H1 (cell line): ENCODE results near the gene CHAT. TPM values are rescaled to one million over a fixed set of nuclear protein-coding genes. Genes with fewer than 3 reads are reported as not detected.

ENCODE experiments used
- CTCF ChIA-PET: fragments of 300-600 bp; sonication (Branson Sonifier 250); formaldehyde crosslinking; loops from one replicate; lab custom pipeline; 2021; ENCODE audit not compliant: partially characterized antibody; lab: Charles Lee
- POLR2A ChIA-PET: fragments of 300-600 bp; sonication (Branson Sonifier 250); formaldehyde crosslinking; loops from one replicate; lab custom pipeline; 2021; ENCODE audit warnings: inconsistent platforms; ENCODE audit not compliant: partially characterized antibody; lab: Charles Lee
- DNase-seq, 2 experiments: peaks; one replicate each; pipeline versions ENCODE4 v3.0.0 to v3.0.0-alpha.2; 2010 to 2022; ENCODE audit warnings: low spot score in 2 of 2, low read depth in 1 of 2, mixed read lengths in 1 of 2
- FAIRE-seq: peaks from 2 replicates; lab custom pipeline; 2011; peaks lifted over from hg19 to GRCh38; lab: Jason Lieb, UNC
- H2AFZ ChIP-seq: 2 replicates; pipeline ENCODE4 v1.8.1; 2012; ENCODE audit warnings: low read length, inconsistent platforms
- H2AK5ac ChIP-seq: 2 replicates; pipeline ENCODE4 v1.6.1; 2013; ENCODE audit warnings: low read depth, low read length
- H2BK120ac ChIP-seq: replicated peaks from 2 replicates; pipeline ENCODE3; 2013; ENCODE audit warnings: low read depth, low read length, inconsistent platforms
- H2BK12ac ChIP-seq: 2 replicates; pipeline ENCODE4 v1.6.1; 2013; ENCODE audit warnings: low read depth, low read length
- H2BK15ac ChIP-seq: 2 replicates; pipeline ENCODE4 v1.6.1; 2013; ENCODE audit warnings: low read length
- H2BK20ac ChIP-seq: 2 replicates; pipeline ENCODE4 v1.6.1; 2013; ENCODE audit warnings: low read length
- H2BK5ac ChIP-seq: 2 replicates; pipeline ENCODE4 v1.6.1; 2013; ENCODE audit warnings: low read depth, low read length
- H3K14ac ChIP-seq: 2 replicates; pipeline ENCODE4 v1.6.1; 2013; ENCODE audit warnings: inconsistent platforms; ENCODE audit not compliant: insufficient read length
- H3K18ac ChIP-seq: 2 replicates; pipeline ENCODE4 v1.6.1; 2013; ENCODE audit warnings: low read length; ENCODE audit errors: extremely low read depth
- H3K23ac ChIP-seq: 2 replicates; pipeline ENCODE4 v1.6.1; 2013; ENCODE audit warnings: inconsistent platforms; ENCODE audit not compliant: insufficient read length
- H3K23me2 ChIP-seq: 2 replicates; pipeline ENCODE4 v1.6.1; 2013; ENCODE audit warnings: low read depth, low read length
- H3K27ac ChIP-seq: 2 replicates; pipeline ENCODE4 v1.6.1; 2011; ENCODE audit warnings: low read depth, low read length, inconsistent platforms
- H3K27me3 ChIP-seq, 4 experiments: replicated peaks in 1 of 4; 1 replicate in 1 of 4; 2 replicates in 3 of 4; pipeline versions ENCODE4 v1.6.1 to v1.8.1; 2011 to 2013; ENCODE audit warnings: low read length in 3 of 4, mild to moderate bottlenecking in 3 of 4, inconsistent platforms in 2 of 4, mixed read lengths in 2 of 4, moderate library complexity in 1 of 4; ENCODE audit not compliant: control insufficient read depth in 3 of 4, insufficient read depth in 3 of 4; ENCODE audit errors: extremely low read depth in 1 of 4
- H3K36me3 ChIP-seq, 4 experiments: 2 replicates each; pipeline versions ENCODE4 v1.6.1 to v1.8.1; 2011 to 2013; ENCODE audit warnings: mild to moderate bottlenecking in 4 of 4, low read length in 3 of 4, moderate library complexity in 2 of 4, control low read depth in 1 of 4, inconsistent platforms in 1 of 4; ENCODE audit not compliant: insufficient read depth in 4 of 4, control insufficient read depth in 2 of 4
- H3K4ac ChIP-seq: replicated peaks from 2 replicates; pipeline ENCODE3; 2013; ENCODE audit warnings: low read length, low read depth, mixed read lengths, inconsistent platforms; ENCODE audit not compliant: insufficient read length
- H3K4me1 ChIP-seq, 4 experiments: replicated peaks in 1 of 4; 1 replicate in 1 of 4; 2 replicates in 3 of 4; pipeline versions ENCODE4 v1.6.1 to v1.8.1; 2011 to 2013; ENCODE audit warnings: low read length in 3 of 4, inconsistent platforms in 2 of 4, mixed read lengths in 1 of 4; ENCODE audit not compliant: insufficient read depth in 4 of 4, control insufficient read depth in 3 of 4
- H3K4me2 ChIP-seq, 2 experiments: 2 replicates each; pipeline versions ENCODE4 v1.6.1 to v1.8.1; 2011 to 2013; ENCODE audit warnings: low read depth in 2 of 2, low read length in 2 of 2, control low read depth in 1 of 2, inconsistent platforms in 1 of 2, mild to moderate bottlenecking in 1 of 2; ENCODE audit not compliant: insufficient read depth in 1 of 2
- H3K4me3 ChIP-seq, 4 experiments: fragments of 200-600, 300-600 bp in 1 of 4; sonication (generic), shearing (Covaris generic), sonication (Bioruptor Twin) in 1 of 4; 2 replicates each; pipeline versions ENCODE4 v1.5.1 to v1.8.1; 2011 to 2016; ENCODE audit warnings: low read length in 4 of 4, low read depth in 3 of 4, control low read depth in 2 of 4, inconsistent platforms in 2 of 4, mild to moderate bottlenecking in 2 of 4, mixed read lengths in 1 of 4, moderate library complexity in 1 of 4; ENCODE audit not compliant: insufficient read depth in 2 of 4; ENCODE audit errors: extremely low read depth in 1 of 4
- H3K56ac ChIP-seq: replicated peaks from 2 replicates; pipeline ENCODE3; 2013; ENCODE audit warnings: low read depth, mild to moderate bottlenecking, mixed read lengths, low read length, inconsistent platforms; ENCODE audit not compliant: insufficient read length
- H3K79me1 ChIP-seq: 2 replicates; pipeline ENCODE4 v1.6.1; 2013; ENCODE audit warnings: low read depth, low read length, control low read depth
- H3K79me2 ChIP-seq, 2 experiments: 2 replicates each; pipeline versions ENCODE4 v1.6.1 to v1.8.1; 2012 to 2013; ENCODE audit warnings: low read length in 2 of 2, mild to moderate bottlenecking in 2 of 2, inconsistent platforms in 1 of 2; ENCODE audit not compliant: insufficient read depth in 2 of 2, control insufficient read depth in 1 of 2
- H3K9ac ChIP-seq, 4 experiments: replicated peaks in 1 of 4; 1 replicate in 1 of 4; 2 replicates in 3 of 4; pipeline versions ENCODE4 v1.6.1 to v1.8.1; 2011 to 2013; ENCODE audit warnings: low read depth in 3 of 4, low read length in 3 of 4, control low read depth in 2 of 4, mild to moderate bottlenecking in 2 of 4, moderate library complexity in 2 of 4, inconsistent platforms in 1 of 4; ENCODE audit errors: extremely low read depth in 1 of 4
- H3K9me3 ChIP-seq, 2 experiments: 2 replicates each; pipeline versions ENCODE4 v1.6.1 to v1.8.1; 2012 to 2013; ENCODE audit warnings: mild to moderate bottlenecking in 2 of 2, moderate library complexity in 2 of 2, control low read depth in 1 of 2, inconsistent platforms in 1 of 2, low read depth in 1 of 2, low read length in 1 of 2, mixed read lengths in 1 of 2; ENCODE audit not compliant: insufficient read depth in 2 of 2
- H4K20me1 ChIP-seq, 2 experiments: replicated peaks in 1 of 2; 2 replicates each; pipeline versions ENCODE3 to v1.8.1; 2011 to 2013; ENCODE audit warnings: inconsistent platforms in 2 of 2, low read length in 2 of 2, mild to moderate bottlenecking in 1 of 2; ENCODE audit not compliant: insufficient read depth in 2 of 2, control insufficient read depth in 1 of 2
- H4K5ac ChIP-seq: 2 replicates; pipeline ENCODE4 v1.6.1; 2013; ENCODE audit warnings: low read length, low read depth, mixed read lengths, inconsistent platforms; ENCODE audit not compliant: insufficient read length
- H4K8ac ChIP-seq: 2 replicates; pipeline ENCODE4 v1.8.0; 2013; ENCODE audit warnings: mild to moderate bottlenecking, moderate library complexity, low read length, inconsistent platforms; ENCODE audit not compliant: insufficient read depth; ENCODE audit errors: extremely low read depth
- H4K91ac ChIP-seq: replicated peaks from 2 replicates; pipeline ENCODE3; 2013; ENCODE audit warnings: low read length, mixed read lengths, inconsistent platforms; ENCODE audit not compliant: insufficient read length
- CHD1 ChIP-seq: IDR thresholded peaks from 2 replicates; pipeline ENCODE4 v1.6.1; 2012; ENCODE audit warnings: low read depth, low read length, improper control_type of control experiment
- CTCF ChIP-seq, 3 experiments: IDR thresholded peaks; 1 replicate in 2 of 3; 2 replicates in 1 of 3; pipeline versions ENCODE4 v1.5.1 to v1.6.1; 2011; ENCODE audit warnings: low read length in 3 of 3, mild to moderate bottlenecking in 3 of 3, inconsistent platforms in 2 of 3, low read depth in 1 of 3, moderate library complexity in 1 of 3; ENCODE audit not compliant: insufficient read depth in 1 of 3; ENCODE audit errors: control extremely low read depth in 1 of 3
- RAD21 ChIP-seq, 2 experiments: IDR thresholded peaks in 1 of 2; conservative IDR thresholded peaks in 1 of 2; 2 replicates each; pipeline ENCODE4 v1.6.1; 2011; ENCODE audit warnings: low read depth in 2 of 2, low read length in 2 of 2, improper control_type of control experiment in 1 of 2, inconsistent platforms in 1 of 2, mild to moderate bottlenecking in 1 of 2, moderate library complexity in 1 of 2
- TAF7 ChIP-seq: optimal IDR thresholded peaks from 2 replicates; pipeline ENCODE3; 2011; ENCODE audit warnings: low read depth, mild to moderate bottlenecking, inconsistent platforms, low read length, moderate library complexity, borderline replicate concordance
- TCF12 ChIP-seq: IDR thresholded peaks from 2 replicates; pipeline ENCODE4 v1.6.1; 2011; ENCODE audit warnings: low read depth, mild to moderate bottlenecking, low read length
- WGBS, 2 experiments: shearing (Covaris generic) in 1 of 2; methylation state at CpG; one replicate each; pipeline versions ENCODE4 v1.1.6 to v1.1.7; 2013 to 2015; ENCODE audit warnings: low lambda C conversion rate in 2 of 2, mixed read lengths in 2 of 2, inconsistent platforms in 1 of 2, low coverage in 1 of 2, missing lambda C conversion rate in 1 of 2; ENCODE audit not compliant: insufficient replicate concordance in 2 of 2, insufficient coverage in 1 of 2, insufficient read length in 1 of 2; ENCODE audit errors: extremely low coverage in 1 of 2, missing lambda C conversion rate in 1 of 2; 5-methylcytosine and 5-hydroxymethylcytosine counted together
- polyA plus RNA-seq, 7 experiments: library from polyadenylated mRNA; depleted of rRNA in 3 of 7; stranded (reverse) in 5 of 7; unstranded in 2 of 7; fragments of >200 nt in 5 of 7; fragments of 200-250 nt in 2 of 7; gene quantifications; 1 replicate in 5 of 7; 2 replicates in 1 of 7; 4 replicates in 1 of 7; pipeline versions ENCODE4 v1.2.1 to v1.2.3, GENCODE V29; 2011 to 2013; ENCODE audit warnings: missing spikeins in 2 of 7, mixed read lengths in 2 of 7
- total RNA-seq: library from RNA; stranded (reverse); fragmentation: NEBNext Ultra II Directional; extraction: Animal tissue kit (Norgen Biotek cat#: 25700); gene quantifications from 2 replicates; pipeline ENCODE4 v1.2.1, GENCODE V29; 2021

Gene CHAT
- total and polyA plus RNA-seq, 2 of the 8 experiments (the other 6 are each of a cell fraction or from before 2014, with no cell fraction given): not detected

GRCh38 chr10:49587981-49588380 is 25.9 kb upstream of the CHAT start:
- Histone ChIP-seq H4K20me1 (no peaks in the 10 kb centered on the region), H2BK5ac (no peak overlapping the region), H3K14ac (no peak overlapping the region), H3K23me2 (no peaks in the 10 kb centered on the region), H4K91ac (no peak overlapping the region), H3K79me1 (no peaks in the 10 kb centered on the region), H2BK120ac (no peak overlapping the region), H4K8ac (no peak overlapping the region), H2AK5ac (no peak overlapping the region), H3K36me3 (no peaks in the 10 kb centered on the region), H3K4me2 (no peak overlapping the region), H2AFZ (no peak overlapping the region), H3K4ac (no peak overlapping the region), H3K27ac (no peak overlapping the region), H4K5ac (no peak overlapping the region), H2BK12ac (no peak overlapping the region), H3K23ac (no peak overlapping the region), H2BK20ac (no peak overlapping the region), H3K79me2 (no peaks in the 10 kb centered on the region), H3K56ac (no peak overlapping the region), H3K18ac (no peak overlapping the region), H3K9ac (no peak overlapping the region), H2BK15ac (no peak overlapping the region), H3K27me3 (no peaks in the 10 kb centered on the region), H3K4me3 (no peak overlapping the region), H3K4me1 (no peaks in the 10 kb centered on the region), H3K9me3 (no peaks in the 10 kb centered on the region)
- POLR2A ChIA-PET: no interaction called here
- FAIRE-seq (no peak), DNase-seq (no peak)
- 97% methylated on average over 4 of the region's 4 CpGs; no CpG with 5 or more reads in 1 of the 2 experiments for WGBS, 2 experiments
- CTCF ChIA-PET: no interaction called here
- TF ChIP-seq TAF7 (no peak), TCF12 (no peak), CTCF (IDR thresholded peaks at IDR 0.05; ENCODE audit: control extremely low read depth in 1 of 3, insufficient read depth in 1 of 3, low read depth in 1 of 3, low read length in 3 of 3) (no peak), RAD21 (IDR thresholded peaks at IDR 0.05 in 1 of 2, conservative IDR thresholded peaks at IDR 0.05 in 1 of 2; ENCODE audit: low read depth in 2 of 2, low read length in 2 of 2) (no peak), CHD1 (no peak)
